A549 (cell line): ENCODE results near the gene TFR2.

Experiments used
- CBX2 ChIP-seq: fragments of 200-600 bp; sonication (generic); IDR thresholded peaks from 2 replicates; pipeline ENCODE4 v1.6.1; 2016; ENCODE audit warnings: low read depth, mild to moderate bottlenecking, borderline replicate concordance
- CTCF ChIP-seq: fragments of >200 bp; sonication (Bioruptor Twin); formaldehyde crosslinking; IDR thresholded peaks from 3 replicates; pipeline ENCODE4 v1.5.1; 2016
- HDAC2 ChIP-seq: fragments of 200-600 bp; sonication (generic); IDR thresholded peaks from 2 replicates; pipeline ENCODE4 v1.6.1; 2016
- MAFK ChIP-seq: fragments of 450-650 bp; IDR thresholded peaks from 2 replicates; pipeline ENCODE4 v1.6.1; 2014; ENCODE audit not compliant: partially characterized antibody
- MAZ ChIP-seq: fragments of 150-350 bp; IDR thresholded peaks from 2 replicates; pipeline ENCODE4 v1.6.1; 2014; ENCODE audit warnings: antibody characterized with exemption, low read depth, low read length, borderline replicate concordance
- PHF8 ChIP-seq: fragments of 200-600 bp; sonication (generic); IDR thresholded peaks from 2 replicates; pipeline ENCODE4 v1.6.1; 2016; ENCODE audit warnings: low read depth, mild to moderate bottlenecking, antibody characterized with exemption, moderate library complexity, borderline replicate concordance
- POLR2AphosphoS2 ChIP-seq: conservative IDR thresholded peaks from 2 replicates; pipeline ENCODE4 v1.6.1; 2012; ENCODE audit warnings: low read length, improper control_type of control experiment, inconsistent platforms
- RAD21 ChIP-seq, 2 experiments: fragments of >200 bp in 1 of 2; sonication (Bioruptor Twin) in 1 of 2; formaldehyde crosslinking in 1 of 2; IDR thresholded peaks in 1 of 2; conservative IDR thresholded peaks in 1 of 2; 2 replicates in 1 of 2; 3 replicates in 1 of 2; pipeline ENCODE4 v1.6.1; 2012 to 2018; ENCODE audit warnings: inconsistent platforms in 1 of 2
- TF ChIP-seq, protein P1 (sequence below): IDR thresholded peaks from 2 replicates; pipeline ENCODE4 v1.6.1; 2012
- TF ChIP-seq, protein P2 (sequence below): fragments of 450-650 bp; IDR thresholded peaks from 2 replicates; pipeline ENCODE4 v1.6.1; 2014; ENCODE audit warnings: antibody characterized with exemption

GRCh38 chr7:100577103-100577502 lies 64.2 kb downstream of the TFR2 start:
- TF ChIP-seq, protein P1, sequence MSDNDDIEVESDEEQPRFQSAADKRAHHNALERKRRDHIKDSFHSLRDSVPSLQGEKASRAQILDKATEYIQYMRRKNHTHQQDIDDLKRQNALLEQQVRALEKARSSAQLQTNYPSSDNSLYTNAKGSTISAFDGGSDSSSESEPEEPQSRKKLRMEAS: no peak
- no peak for TF ChIP-seq PHF8
- TF ChIP-seq CBX2: no peak
- TF ChIP-seq CTCF: no peak
- no peak for TF ChIP-seq RAD21 (conservative IDR thresholded peaks at IDR 0.05 in 1 of 2, IDR thresholded peaks at IDR 0.05 in 1 of 2)
- no peak for TF ChIP-seq HDAC2
- TF ChIP-seq POLR2AphosphoS2: no peak
- TF ChIP-seq, protein P2, sequence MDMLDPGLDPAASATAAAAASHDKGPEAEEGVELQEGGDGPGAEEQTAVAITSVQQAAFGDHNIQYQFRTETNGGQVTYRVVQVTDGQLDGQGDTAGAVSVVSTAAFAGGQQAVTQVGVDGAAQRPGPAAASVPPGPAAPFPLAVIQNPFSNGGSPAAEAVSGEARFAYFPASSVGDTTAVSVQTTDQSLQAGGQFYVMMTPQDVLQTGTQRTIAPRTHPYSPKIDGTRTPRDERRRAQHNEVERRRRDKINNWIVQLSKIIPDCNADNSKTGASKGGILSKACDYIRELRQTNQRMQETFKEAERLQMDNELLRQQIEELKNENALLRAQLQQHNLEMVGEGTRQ: no peak
- TF ChIP-seq MAFK: no peak
- no peak for TF ChIP-seq MAZ
